ENCODE measurements around the gene GABRB1.

Gene GABRB1

DNA sequence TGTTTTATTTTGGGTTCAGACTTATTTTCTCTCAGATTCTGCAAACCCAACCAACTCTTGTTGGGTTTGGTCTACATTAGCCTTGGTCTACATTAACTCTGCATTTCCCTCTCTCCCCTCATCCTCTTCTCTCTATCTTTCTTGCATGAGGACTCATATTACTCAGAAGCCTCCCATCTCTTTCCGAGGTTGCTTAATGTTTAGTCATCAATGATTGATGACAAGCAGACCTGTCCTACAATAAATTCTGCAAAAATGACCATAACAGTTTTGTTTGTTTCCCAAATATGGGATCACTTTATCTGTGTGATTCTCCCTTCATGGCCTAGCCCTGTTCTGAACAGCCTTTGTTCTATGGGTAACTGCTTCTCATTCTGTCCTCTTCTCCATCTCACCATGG, 75.2 kb downstream of the GABRB1 start:
- Histone ChIP-seq H3K4me3 (no peak overlapping the region), H3K27ac (no peak overlapping the region)
- TF ChIP-seq, protein P1, sequence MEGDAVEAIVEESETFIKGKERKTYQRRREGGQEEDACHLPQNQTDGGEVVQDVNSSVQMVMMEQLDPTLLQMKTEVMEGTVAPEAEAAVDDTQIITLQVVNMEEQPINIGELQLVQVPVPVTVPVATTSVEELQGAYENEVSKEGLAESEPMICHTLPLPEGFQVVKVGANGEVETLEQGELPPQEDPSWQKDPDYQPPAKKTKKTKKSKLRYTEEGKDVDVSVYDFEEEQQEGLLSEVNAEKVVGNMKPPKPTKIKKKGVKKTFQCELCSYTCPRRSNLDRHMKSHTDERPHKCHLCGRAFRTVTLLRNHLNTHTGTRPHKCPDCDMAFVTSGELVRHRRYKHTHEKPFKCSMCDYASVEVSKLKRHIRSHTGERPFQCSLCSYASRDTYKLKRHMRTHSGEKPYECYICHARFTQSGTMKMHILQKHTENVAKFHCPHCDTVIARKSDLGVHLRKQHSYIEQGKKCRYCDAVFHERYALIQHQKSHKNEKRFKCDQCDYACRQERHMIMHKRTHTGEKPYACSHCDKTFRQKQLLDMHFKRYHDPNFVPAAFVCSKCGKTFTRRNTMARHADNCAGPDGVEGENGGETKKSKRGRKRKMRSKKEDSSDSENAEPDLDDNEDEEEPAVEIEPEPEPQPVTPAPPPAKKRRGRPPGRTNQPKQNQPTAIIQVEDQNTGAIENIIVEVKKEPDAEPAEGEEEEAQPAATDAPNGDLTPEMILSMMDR (IDR thresholded peaks at IDR 0.05), result no peak
- no peak for DNase-seq (ENCODE audit: low spot score)

GRCh38 chr4:47109379-47109778, 78.0 kb downstream of the GABRB1 start:
- Histone ChIP-seq H3K4me3 (no peak overlapping the region), H3K27ac (no peak overlapping the region)
- no peak for DNase-seq (ENCODE audit: low spot score)
- TF ChIP-seq, protein P1 (IDR thresholded peaks at IDR 0.05), result no peak

DNA sequence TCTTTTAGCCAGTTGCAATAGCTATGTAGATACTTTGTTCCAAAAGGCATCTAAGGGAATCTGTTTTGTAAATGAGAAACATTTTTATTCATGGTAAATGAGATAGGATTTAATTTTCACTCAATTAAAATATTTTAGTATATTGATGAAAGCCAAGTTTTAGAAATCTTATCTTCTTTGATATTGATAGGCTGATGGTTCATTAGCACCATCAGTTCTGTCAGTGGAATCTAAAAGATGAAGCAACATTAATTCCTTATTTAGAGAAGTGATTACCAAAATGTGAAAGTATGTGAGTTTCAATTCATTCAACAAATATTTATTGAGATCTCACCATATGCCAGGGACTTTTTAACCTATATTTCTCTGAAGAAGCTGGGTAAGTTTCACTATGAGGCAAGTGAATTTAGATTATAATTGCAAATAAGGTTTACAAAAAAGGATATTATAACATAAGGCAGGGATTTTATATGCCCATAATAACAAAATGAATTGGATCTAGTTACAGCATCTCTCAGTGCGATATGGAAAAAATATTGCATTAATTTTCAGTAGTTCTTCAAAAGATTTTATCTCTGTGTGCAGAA, 79.3 kb downstream of the GABRB1 start:
- TF ChIP-seq, protein P1 (IDR thresholded peaks at IDR 0.05), result no peak
- no peak overlapping the region for H3K27ac ChIP-seq
- DNase-seq (ENCODE audit: low spot score), result no peak
- H3K4me3 ChIP-seq, result no peak overlapping the region

DNA sequence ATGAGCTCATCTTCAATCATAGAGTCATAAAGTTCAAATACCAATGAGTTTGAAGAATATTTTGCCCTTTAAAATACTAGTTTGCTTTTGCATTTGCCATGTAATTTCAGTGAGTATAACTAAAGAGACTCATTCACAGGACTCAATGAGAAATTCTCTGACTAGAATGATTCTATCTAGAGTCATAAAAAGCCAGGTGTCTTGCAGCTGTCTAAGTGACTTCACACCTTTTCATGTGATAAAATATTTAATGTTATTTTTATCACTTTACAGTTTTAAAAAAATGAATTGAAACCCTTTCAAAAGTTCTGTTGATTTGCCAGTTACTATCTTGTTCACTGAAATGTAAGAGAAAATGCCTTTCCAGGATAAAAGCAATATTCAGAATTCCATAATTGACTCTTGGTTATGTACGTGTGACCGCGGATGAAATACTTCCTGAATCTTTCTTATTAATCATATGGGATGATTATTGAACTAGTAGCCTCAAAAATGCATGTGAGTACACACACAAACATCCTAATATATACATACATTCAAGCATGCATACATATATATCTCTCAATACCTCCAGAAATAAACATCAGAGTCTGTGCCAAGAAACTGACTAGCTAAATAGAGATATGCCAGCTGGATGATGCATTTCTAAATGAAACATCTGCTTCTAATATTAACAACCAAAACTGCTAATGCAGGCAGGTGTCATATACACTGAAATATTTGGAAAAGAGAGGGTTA, 87.0 kb downstream of the GABRB1 start:
- DNase-seq (ENCODE audit: low spot score), result no peak
- TF ChIP-seq, protein P1 (IDR thresholded peaks at IDR 0.05), result no peak
- Histone ChIP-seq H3K4me3 (no peak overlapping the region), H3K27ac (no peak overlapping the region)

DNA sequence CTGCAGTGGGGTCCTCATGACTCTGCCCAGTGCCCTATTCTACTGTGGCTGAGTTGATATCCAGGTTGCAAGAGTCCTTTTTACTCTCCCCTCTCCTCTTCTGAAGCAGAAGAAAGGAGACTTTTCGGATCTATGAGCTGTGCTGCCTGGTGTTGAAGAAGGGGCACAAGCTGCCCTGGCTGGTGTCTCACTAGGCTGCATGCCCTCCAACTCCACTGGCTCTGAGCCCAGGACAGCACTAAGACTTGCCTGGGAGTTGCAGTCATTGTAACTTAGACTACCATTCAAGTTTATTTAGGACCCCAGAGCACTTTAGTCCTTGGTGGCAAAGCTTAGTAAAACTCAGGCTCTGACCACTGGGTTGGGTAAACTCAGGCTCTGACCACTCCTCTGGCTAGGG, 89.4 kb downstream of the GABRB1 start:
- DNase-seq (ENCODE audit: low spot score), result no peak
- no peak overlapping the region for H3K4me3 ChIP-seq
- H3K27ac ChIP-seq, result no peak overlapping the region
- TF ChIP-seq, protein P1 (IDR thresholded peaks at IDR 0.05), result no peak

DNA sequence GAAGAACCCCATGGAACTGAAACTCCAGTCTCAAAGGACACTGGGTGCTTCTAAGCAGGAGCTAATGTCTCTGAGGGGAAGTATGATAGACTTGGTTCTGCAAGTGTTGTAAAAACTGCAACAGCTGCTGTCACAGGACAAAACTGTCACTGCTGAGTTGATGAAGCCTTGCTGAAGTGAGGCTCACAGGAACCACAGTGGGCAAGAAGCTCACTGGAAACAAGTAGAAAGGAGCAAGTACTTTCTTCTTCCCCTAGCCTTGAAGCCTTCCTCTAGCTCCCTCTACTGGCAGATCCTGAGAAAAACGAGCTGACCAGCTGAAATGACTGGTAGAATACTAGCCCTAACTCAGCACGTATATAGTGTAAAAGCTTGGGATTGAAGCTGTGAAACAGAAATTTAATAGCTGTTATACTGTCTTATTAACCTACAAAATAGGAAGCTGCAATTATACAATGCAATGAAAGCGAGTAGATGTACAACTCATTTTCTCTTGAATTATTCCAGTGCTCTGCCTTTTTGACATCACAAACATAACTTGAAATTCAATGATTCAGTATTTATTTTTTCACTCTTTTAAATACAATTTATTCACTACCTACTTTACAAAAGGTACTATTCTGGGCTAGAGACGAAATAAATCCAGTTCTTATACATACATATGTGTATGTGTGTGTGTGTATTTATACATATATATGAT, 91.4 kb downstream of the GABRB1 start:
- Histone ChIP-seq H3K4me3 (no peak overlapping the region), H3K27ac (no peak overlapping the region)
- no peak for DNase-seq (ENCODE audit: low spot score)
- TF ChIP-seq, protein P1 (IDR thresholded peaks at IDR 0.05), result peak; percentile 77

Data from coronary artery (tissue), 2 donors.